ENCODE results near the gene RNF128.

The RNF128 gene, protein sequence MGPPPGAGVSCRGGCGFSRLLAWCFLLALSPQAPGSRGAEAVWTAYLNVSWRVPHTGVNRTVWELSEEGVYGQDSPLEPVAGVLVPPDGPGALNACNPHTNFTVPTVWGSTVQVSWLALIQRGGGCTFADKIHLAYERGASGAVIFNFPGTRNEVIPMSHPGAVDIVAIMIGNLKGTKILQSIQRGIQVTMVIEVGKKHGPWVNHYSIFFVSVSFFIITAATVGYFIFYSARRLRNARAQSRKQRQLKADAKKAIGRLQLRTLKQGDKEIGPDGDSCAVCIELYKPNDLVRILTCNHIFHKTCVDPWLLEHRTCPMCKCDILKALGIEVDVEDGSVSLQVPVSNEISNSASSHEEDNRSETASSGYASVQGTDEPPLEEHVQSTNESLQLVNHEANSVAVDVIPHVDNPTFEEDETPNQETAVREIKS

DNA sequence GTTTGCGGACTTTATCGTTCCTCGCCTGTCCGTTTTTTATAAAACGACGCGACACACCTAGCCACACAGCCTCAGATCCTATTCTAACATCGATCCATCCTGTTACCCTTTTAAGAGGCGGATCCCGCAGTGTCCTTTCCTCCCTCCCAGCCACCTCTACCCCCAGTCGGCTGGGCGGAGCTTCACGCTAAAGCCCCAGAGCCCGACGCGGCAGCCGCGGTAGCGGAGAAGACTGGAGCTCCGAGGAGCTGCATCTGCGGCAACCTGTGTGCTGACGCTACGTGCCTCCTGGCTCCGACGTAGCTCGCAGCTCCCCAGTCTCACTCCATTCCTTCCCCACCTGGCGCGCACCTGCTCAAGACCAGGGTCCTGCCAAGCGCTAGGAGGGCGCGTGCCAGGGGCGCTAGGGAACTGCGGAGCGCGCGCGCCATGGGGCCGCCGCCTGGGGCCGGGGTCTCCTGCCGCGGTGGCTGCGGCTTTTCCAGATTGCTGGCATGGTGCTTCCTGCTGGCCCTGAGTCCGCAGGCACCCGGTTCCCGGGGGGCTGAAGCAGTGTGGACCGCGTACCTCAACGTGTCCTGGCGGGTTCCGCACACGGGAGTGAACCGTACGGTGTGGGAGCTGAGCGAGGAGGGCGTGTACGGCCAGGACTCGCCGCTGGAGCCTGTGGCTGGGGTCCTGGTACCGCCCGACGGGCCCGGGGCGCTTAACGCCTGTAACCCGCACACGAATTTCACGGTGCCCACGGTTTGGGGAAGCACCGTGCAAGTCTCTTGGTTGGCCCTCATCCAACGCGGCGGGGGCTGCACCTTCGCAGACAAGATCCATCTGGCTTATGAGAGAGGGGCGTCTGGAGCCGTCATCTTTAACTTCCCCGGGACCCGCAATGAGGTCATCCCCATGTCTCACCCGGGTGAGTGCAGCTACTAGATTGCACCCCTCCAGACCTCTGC is at the start of gene RNF128:
Gene RNF128 (plus strand): TSS at position 217 of the 953 bp plus-strand sequence. CDS start 213 bp downstream, at position 430.
- DNase-seq, result no peak

DNA sequence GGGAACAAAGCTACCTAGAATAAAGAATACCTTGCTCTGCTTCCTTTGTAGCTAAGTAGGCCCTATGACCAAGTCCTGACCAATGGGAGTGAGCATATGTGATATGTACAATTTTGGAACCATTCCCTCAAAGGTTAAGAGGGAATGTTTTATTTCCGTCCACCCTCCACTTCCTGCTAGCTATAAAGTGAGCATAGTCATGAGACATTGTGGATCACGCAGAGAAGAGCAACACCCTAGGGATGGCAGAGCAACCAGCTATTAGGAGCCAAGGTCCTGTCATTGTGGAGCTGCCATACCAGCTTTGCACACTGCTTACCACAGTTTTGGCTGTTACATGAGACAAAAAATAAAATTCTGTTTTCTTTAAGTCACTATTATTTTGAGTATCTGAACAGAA is 45.8 kb upstream of the RNF128 start:
- DNase-seq, result no peak

DNA sequence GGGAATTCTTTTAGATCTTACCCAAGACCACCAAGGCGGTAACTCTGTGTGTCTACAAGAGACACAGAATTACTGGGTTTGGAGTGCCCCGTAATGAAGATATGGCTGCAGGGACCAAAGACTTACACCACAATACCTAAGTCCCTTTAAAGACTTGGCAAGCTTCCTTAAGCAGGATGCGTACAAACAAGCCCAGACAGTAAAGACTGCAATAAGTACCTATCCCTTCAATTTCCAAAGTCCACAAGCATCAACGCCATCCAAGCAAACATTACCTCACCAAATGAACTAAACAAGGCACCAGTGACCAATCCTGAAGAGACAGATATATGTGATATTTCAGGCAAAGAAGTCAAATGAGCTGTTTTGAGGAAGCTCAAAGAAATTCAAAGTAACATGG is 42.3 kb upstream of the RNF128 start:
- no peak for DNase-seq

DNA sequence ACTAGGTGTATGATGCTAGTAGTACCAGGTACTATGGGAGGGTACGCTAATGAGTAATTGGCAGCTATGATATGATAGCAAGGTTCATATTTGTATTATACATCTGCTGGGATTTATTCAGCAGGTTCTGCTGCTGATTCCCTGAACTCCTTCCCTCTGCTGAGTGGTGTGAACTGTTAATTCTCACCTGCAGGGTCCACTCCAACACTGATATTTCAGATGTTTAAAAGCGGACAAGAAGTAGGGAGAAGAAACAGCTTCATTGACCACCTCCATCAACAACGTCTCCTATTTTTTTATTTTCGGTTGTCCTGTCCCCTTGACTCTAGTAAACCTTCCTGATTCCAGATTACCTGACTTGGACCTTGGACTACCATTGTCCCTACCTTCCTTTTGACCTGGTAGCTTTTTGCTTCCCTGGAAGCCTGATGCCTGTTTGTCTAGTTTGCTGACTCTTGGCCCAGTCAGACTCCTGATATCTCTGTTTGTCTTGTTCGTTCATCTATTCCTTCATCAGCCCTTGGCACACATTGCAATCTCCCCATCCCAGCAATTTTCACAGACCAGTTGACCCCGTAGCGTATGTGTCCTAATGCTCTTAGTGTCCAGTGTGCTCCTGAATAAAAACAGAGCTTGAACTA is 34.0 kb upstream of the RNF128 start:
- no peak for DNase-seq

DNA sequence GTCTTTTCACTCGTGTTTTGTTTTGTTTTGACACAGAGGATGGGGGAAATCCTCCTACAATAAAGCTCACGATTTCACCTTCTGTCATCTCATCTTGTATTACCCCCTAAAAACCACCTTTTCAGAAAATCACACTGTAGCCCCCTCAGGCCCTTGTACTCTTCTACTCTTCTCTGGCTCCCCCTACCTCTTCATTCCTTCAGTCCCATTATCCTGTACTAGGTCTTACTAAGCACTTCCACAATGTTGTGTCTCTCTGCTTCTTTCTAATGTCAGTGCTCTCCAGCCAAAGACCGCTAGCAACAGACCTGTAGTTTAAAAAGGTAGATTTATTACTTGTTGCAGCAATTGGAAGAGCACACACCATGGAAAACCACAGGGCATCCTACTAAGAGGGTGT is 30.0 kb upstream of the RNF128 start:
- no peak for DNase-seq

DNA sequence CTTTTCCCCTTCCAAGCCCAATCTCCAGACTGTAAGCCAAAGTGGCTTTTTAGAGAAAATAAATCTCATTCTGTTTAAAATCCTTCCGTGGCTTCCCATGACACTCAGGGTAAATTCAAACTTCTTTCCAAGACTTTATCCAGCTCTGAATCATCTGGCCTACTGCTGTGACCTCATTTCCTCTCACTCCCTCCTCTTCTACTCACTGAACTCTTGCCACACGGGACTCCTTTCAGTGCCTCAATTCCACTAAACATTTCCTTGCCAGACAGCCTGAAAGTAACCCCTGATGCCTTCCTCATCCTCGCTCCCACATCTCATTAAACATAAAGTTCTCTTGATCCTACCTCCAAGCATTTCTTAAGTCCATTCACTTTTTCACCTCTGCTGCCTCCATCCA is 27.8 kb upstream of the RNF128 start:
- no peak for DNase-seq

DNA sequence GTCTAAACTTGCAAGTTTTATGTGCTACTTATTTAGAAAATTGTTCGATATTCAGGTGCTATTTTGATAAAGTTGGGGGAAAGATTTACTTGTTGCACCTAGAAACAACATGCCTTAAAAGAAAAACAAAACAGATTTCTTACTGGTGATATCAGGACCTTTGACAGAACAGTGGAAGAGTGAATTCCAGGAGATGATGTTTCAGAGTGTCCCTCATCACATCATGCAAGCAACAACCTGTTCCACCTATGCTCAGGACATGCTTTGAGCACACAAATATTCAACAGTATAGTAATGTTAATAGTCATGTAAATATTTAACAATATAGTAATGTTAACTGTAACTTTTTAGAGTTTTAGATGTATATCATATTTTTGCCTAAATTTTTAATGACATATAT is 23.9 kb upstream of the RNF128 start:
- DNase-seq, result no peak

DNA sequence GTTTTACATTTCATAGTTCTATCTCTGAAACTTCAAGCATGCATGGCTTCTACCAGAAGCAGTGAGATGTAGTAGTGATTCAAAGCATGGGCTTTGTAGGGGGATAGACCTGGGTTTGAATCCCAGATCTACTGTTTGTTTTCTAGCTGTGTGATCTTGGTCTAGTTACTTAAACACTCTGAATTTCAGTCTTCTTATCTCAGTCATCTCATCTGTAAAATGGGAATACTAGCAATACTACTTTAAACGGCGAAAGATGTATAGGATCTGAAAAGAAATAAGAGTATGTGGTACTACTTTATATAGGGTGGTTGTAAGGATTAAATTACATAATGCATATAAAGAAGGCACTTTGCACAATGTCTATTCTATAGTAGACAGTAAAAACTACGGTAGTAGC is 20.0 kb upstream of the RNF128 start:
- DNase-seq, result no peak

DNA sequence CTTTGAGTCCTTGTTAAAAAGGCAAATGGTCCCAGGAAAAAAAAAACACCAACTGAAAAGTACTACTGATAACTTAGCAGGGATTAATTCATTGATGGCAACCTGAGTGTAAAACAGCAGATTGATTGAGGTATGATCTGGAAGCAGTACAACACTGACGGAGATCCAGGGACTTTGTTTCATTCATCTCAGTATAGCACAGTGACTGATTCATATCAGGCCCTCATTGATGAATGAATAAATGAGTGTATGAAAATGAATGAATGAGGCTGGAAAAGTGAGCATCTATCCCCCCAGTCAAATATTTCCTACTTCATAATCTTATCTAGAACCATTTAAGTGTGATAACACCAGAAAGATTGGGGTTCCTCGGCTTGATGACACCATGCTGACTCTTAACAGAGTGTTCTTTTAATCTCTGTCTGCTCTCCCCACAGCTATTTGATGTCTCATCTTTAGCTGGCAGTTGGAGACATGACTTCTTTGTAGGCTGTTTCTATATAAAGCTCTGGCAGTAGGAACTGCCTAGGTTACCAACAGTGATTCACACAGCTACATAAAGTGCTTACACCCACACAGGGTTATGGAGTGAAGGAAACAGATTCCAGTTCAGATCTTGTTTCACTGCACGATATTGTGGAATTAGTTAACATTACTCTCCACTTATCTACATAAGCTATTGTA is 18.6 kb upstream of the RNF128 start:
- no peak for DNase-seq

DNA sequence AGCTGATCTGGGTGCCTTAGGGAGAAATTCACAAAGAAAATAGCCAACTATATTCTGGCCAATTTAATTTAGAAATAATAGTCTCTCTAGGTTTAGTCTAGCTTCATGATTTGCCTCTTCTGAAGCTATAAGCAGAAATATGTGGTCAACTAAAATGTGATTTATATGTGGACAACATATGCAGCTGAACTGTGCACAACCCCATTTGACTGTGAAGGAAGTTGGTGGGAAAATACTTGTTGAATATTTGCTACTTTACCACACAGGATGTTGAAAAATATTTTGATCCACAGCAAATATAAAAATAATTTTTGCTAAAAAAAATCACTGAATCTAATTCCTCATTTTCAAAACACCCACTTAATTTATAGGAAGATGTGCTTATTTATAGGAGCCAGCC is 15.7 kb upstream of the RNF128 start:
- DNase-seq, result no peak

DNA sequence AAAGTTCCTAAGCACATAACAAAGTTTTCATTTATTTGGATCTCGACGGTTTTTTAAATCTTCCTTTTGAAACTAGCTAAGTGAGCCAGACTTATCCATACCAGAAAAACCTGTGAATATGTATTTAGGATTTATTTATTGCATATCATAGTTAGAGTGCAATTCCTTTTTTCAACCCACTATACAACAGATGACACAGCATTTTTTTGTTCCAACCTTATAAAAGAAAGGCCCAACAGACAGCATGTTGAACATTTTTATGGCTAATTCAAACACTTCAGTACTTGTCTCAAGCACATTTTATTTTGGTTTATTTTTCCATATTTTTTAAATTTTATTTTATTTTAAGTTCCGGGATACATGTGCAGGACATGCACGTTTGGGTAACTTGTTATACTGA is 15.1 kb upstream of the RNF128 start:
- DNase-seq, result no peak

DNA sequence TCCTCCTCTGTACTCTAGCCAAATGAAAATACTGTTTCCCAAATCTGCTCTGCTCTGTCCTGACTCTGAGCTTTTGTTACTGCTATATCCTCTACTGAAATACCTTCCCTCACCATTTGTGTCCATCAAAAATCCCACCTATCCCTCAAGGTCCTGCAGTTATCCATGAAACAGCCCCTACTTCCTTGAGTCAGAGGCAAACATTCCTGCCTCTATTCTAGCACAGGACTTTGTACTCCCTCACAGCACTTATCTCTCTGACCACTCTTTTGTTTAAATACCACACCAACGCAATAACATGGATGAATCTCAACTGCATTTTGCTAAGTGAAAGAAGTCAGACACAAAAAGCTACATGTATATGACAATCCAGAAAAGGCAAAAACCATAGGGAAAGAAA is 10.5 kb upstream of the RNF128 start:
- no peak for DNase-seq

DNA sequence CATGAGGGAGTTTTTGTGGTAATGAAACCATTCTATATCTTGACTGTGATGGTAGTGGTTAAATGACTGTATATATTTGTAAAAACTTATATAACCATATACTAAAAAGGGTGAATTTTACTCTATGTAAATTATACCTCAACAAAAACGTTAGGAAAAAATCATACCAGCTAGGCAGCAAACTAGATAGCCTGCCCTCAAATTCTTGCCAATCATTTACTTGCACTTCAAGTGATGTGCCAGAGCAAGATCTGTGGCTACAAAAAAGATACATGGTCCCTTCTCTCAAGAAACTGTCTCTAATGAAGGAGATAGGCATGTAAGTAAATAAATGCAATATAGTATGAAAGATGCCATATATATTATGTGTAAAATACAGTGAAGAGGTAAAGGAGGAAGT is 10.0 kb upstream of the RNF128 start:
- DNase-seq, result no peak

DNA sequence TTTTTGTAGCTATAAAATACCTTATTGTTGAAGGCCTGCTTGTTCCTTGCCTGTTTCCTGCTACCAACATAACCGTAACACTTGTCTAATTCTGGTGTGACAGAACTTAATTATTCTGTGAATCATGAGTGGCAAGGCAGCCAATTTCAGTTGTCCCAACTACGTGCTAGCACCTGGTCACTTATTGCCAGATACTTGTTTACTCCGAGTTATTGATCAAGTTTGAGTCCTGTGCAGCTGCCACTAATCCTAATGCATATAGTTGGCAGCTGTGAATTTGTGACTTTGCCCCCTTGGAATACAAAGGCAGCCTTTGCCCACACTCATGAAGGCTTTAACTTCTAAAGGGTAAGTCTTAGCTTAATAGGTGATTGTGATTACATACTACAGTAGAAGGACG is 7.8 kb upstream of the RNF128 start:
- DNase-seq, result no peak

DNA sequence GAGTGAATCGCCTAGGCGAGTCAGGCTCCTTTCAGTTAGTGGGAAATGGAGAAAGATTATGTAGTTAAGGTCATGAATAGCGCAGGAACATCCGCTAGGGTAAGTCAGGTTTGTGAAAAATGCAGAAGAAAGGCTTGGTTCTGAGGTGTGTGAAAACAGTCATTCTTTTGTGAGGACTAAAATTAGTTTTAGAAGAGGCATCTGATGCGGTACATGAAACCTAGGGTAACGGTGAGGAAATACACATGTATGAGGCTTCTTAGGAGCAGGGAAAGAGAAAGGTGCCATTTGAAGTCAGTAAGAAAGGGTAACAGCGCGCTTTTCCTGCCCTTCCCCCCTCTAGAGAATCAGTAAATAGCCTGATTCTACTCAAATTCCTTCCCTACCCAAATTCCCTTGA is 570 bp upstream of the RNF128 start:
- no peak for DNase-seq

DNA sequence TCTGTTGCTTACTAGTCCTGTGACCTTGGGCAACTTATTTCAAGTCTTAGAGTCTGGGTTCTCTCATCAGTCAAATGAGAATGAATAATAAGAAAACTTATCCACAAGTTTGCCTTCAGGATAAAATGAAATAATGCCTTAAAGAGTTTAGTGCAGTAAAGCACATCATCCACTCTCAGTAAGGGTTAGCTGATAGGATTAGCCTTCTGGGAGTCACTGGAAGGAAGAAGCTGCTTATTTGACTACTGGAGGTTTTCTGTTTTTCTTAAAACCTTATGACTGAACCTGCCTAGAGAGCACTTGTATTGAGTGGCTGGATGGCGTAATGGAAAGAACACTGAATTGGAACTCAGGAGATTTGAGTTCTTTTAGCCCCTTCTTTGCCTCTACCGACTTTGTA is 1.8 kb downstream of the RNF128 start:
- no peak for DNase-seq

DNA sequence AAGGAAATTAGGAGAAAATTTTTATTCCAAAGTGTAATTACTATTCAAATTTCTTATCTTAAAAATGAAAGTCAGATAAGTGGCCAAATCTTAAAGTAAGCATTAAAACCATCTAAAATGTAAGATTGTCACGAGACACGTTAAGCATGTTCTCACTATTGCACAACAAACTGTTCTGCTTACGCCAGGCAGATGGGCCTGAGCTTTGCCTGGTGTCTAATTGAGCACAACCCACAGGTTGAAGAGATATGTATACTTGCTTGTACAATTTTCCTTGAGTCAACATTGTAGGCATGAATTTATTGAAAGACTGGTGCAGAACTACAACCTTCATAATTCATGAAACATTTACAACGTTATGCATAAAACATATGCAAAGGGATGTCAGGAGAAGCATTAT is 3.9 kb downstream of the RNF128 start:
- no peak for DNase-seq

DNA sequence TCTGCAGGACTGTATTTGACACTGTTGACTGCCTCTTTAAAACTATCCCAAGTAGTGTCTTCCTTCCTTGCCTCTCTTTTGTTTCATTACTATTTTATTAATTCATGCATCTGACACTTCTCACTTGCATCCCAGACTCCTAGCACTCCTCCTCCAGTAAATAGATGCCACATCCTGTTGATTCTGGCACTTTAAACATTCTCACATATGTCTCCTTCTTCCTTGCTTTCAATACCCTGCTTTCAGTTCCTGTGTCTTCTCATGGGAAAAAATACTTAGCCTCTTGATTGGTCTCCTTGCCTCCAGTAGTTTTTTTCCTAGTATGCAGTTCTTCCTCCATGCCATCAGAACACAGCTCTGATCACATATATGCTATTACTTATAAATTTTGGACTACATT is 5.1 kb downstream of the RNF128 start:
- DNase-seq, result no peak

DNA sequence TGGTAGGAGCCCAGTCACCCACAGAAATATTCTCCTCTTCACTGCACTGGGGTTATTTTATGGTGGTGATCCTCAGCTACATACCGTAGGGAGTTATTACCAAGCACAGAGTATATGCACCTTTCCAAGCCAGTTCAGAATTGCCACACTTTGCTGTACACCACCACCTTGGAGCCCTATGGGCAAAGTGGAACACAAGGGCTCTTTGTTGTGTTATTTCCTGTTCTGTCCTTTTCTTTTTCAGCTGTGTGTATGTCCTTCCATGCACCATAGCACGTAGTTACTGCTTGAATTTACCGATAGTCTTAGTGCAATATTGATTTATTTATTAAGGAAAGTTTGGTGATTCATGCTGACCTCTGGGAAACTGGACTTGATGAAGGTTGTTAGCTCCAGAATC is 8.3 kb downstream of the RNF128 start:
- DNase-seq, result no peak

DNA sequence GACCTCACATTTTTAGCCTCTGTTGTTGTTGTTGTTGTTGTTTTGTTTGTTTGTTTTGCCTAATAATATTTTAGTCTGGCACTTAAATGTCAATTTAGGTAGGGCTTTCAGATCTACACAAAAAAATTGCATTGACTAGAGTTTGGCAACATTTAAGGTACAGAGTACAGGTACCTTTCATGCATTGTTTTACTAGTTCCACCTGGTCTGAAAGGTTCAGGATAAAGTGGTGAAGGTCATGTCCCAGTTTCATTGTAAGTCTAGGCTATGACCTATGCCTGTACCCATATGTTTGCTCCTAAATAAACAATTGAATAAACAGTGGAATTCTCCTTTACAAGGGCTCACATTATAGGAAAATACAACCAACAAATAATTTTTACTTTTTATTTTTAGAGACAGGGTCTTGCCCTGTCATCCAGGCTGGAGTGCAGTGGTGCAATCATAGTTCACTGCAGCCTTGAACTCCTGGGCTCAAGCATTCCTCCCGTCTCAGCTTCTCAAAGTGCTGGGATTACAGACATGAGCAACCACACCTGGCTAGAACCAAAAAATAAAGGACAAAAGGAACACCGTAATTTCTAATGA is 13.8 kb downstream of the RNF128 start:
- no peak for DNase-seq

DNA sequence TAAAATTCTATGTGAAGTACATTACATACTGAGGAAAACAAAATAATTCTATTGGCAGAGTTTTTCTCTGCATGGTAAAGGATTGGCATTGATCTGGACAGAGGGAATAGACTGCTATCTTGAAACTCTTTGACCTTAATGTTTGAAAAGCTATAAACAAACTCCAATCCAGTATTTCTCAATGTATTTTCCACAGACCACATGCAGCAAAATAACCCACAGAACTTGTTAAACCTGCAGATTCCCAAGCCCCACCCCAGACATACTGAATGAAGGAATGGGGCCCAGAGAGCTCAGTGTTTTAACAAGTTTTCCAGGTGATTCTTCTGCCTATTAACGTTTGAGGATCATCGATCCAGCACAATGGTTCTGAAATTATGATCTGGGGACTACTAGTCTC is 15.7 kb downstream of the RNF128 start:
- no peak for DNase-seq

DNA sequence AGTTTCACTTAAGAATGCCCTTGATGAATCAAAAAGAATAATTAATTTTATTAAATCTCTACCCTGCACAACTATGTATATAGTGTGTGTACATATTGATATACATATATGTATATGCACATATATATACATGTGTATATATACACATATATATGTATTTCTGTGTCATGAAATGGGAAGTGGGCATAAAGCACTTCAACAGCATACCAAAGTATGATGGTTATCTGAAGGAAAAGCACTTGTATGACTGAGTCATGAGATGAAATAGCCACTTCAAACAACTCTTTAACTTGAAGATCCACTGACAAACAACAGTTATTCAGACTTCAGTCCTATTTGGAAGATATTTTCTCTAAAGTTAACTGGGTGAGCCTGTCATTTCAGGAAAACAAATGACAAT is 16.3 kb downstream of the RNF128 start:
- DNase-seq, result no peak

DNA sequence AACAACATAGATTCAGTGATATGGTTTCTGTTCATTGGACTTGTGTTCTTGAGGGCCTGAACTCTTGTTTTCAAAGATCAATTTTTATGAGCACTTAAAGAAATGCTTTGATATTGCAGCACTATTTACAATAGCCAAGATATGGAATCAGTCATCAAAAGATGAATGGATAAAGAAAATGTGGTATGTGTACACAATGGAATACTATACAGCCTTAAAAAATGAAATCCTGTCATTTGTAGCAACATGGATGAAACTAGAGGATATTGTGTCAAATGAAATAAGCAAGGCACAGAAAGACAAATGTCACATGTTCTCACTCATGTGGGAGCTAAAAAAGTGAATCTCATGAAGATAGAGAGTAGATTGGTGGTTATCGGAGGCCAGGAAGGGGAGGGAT is 21.9 kb downstream of the RNF128 start:
- DNase-seq, result no peak
